H9 (cell line): ENCODE results near the gene TRMT11. TPM values are rescaled to one million over a fixed set of nuclear protein-coding genes. Genes with fewer than 3 reads are reported as not detected.
"Not testable (repeated sequence)": the region's sequence is repeated elsewhere in the genome, so short reads cannot be mapped to it uniquely, and the experiment has no call there.

Source experiments
- DNase-seq: peaks from one replicate; pipeline ENCODE4 v3.0.0-alpha.2; 2017
- H2AFZ ChIP-seq: one replicate; pipeline ENCODE4 v1.6.1; 2013; ENCODE audit warnings: mild to moderate bottlenecking, low read length, control low read depth, moderate library complexity
- H2AK5ac ChIP-seq: 2 replicates; pipeline ENCODE4 v1.6.1; 2013; ENCODE audit warnings: low read length, control low read depth, mixed read lengths; ENCODE audit not compliant: insufficient read length
- H2BK120ac ChIP-seq: one replicate; pipeline ENCODE4 v1.6.1; 2013; ENCODE audit warnings: low read depth, mild to moderate bottlenecking, low read length, control low read depth, inconsistent platforms; ENCODE audit not compliant: poor library complexity, severe bottlenecking
- H2BK12ac ChIP-seq: 2 replicates; pipeline ENCODE4 v1.6.1; 2013; ENCODE audit warnings: low read length, control low read depth, mixed read lengths, low read depth; ENCODE audit not compliant: insufficient read length
- H2BK15ac ChIP-seq: 2 replicates; pipeline ENCODE4 v1.6.1; 2013; ENCODE audit warnings: low read depth, low read length, control low read depth
- H2BK20ac ChIP-seq: one replicate; pipeline ENCODE4 v1.6.1; 2013; ENCODE audit warnings: low read depth, mild to moderate bottlenecking, low read length, control low read depth, inconsistent platforms; ENCODE audit not compliant: poor library complexity, severe bottlenecking
- H2BK5ac ChIP-seq: 2 replicates; pipeline ENCODE4 v1.6.1; 2013; ENCODE audit warnings: low read length, control low read depth, mixed read lengths; ENCODE audit not compliant: insufficient read length
- H3K14ac ChIP-seq: 2 replicates; pipeline ENCODE4 v1.6.1; 2013; ENCODE audit warnings: low read length, control low read depth; ENCODE audit not compliant: insufficient read depth
- H3K18ac ChIP-seq: 2 replicates; pipeline ENCODE4 v1.6.1; 2013; ENCODE audit warnings: low read depth, mild to moderate bottlenecking, mixed read lengths, low read length, control low read depth; ENCODE audit not compliant: insufficient read length
- H3K23ac ChIP-seq: 2 replicates; pipeline ENCODE4 v1.6.1; 2013; ENCODE audit warnings: low read length, control low read depth, mixed read lengths, low read depth; ENCODE audit not compliant: insufficient read length
- H3K23me2 ChIP-seq: 2 replicates; pipeline ENCODE4 v1.6.1; 2013; ENCODE audit warnings: low read depth, mild to moderate bottlenecking, mixed read lengths, low read length, control low read depth; ENCODE audit not compliant: insufficient read length, poor library complexity, severe bottlenecking
- H3K27ac ChIP-seq: 2 replicates; pipeline ENCODE4 v1.5.1; 2013; ENCODE audit warnings: low read length, control low read depth, mixed read lengths, low read depth; ENCODE audit not compliant: insufficient read length
- H3K27me3 ChIP-seq: 2 replicates; pipeline ENCODE4 v1.6.1; 2013; ENCODE audit warnings: low read length, control low read depth, inconsistent platforms; ENCODE audit not compliant: insufficient read depth
- H3K4ac ChIP-seq: 2 replicates; pipeline ENCODE4 v1.6.1; 2013; ENCODE audit warnings: low read depth, mild to moderate bottlenecking, control low read depth, inconsistent platforms, low read length, moderate library complexity
- H3K4me1 ChIP-seq: 2 replicates; pipeline ENCODE4 v1.6.1; 2013; ENCODE audit warnings: low read length, control low read depth, inconsistent platforms; ENCODE audit not compliant: insufficient read depth
- H3K4me2 ChIP-seq: 2 replicates; pipeline ENCODE4 v1.6.1; 2013; ENCODE audit warnings: low read length, control low read depth, mixed read lengths; ENCODE audit not compliant: insufficient read length, insufficient read depth
- H3K56ac ChIP-seq: 2 replicates; pipeline ENCODE4 v1.6.1; 2013; ENCODE audit warnings: low read depth, mild to moderate bottlenecking, mixed read lengths, low read length, control low read depth; ENCODE audit not compliant: insufficient read length
- H3K79me1 ChIP-seq: 2 replicates; pipeline ENCODE4 v1.6.1; 2013; ENCODE audit warnings: low read depth, mild to moderate bottlenecking, moderate library complexity, low read length, control low read depth, inconsistent platforms; ENCODE audit not compliant: insufficient read depth, poor library complexity, severe bottlenecking
- H3K79me2 ChIP-seq: 2 replicates; pipeline ENCODE4 v1.6.1; 2013; ENCODE audit warnings: low read length, control low read depth, inconsistent platforms; ENCODE audit not compliant: insufficient read depth
- H3K9ac ChIP-seq: 2 replicates; pipeline ENCODE4 v1.6.1; 2013; ENCODE audit warnings: low read length, control low read depth, mixed read lengths; ENCODE audit not compliant: insufficient read length; ENCODE audit errors: extremely low read depth
- H3K9me3 ChIP-seq: one replicate; pipeline ENCODE4 v1.6.1; 2013; ENCODE audit warnings: low read depth, low read length, inconsistent platforms; ENCODE audit not compliant: control insufficient read depth
- H3T11ph ChIP-seq: one replicate; pipeline ENCODE4 v1.6.1; 2013; ENCODE audit warnings: mild to moderate bottlenecking, low read length, control low read depth, inconsistent platforms
- H4K20me1 ChIP-seq: one replicate; pipeline ENCODE4 v1.6.1; 2013; ENCODE audit not compliant: control insufficient read depth, insufficient read length, insufficient read depth
- H4K5ac ChIP-seq: 2 replicates; pipeline ENCODE4 v1.6.1; 2013; ENCODE audit warnings: low read depth, mild to moderate bottlenecking, mixed read lengths, low read length, control low read depth; ENCODE audit not compliant: insufficient read length
- H4K8ac ChIP-seq: replicated peaks from 2 replicates; pipeline ENCODE4 v1.6.1; 2013; ENCODE audit warnings: low read length, control low read depth, mixed read lengths, low read depth; ENCODE audit not compliant: insufficient read length
- H4K91ac ChIP-seq: 2 replicates; pipeline ENCODE4 v1.6.1; 2013; ENCODE audit warnings: low read depth, mild to moderate bottlenecking, moderate library complexity, mixed read lengths, low read length, control low read depth; ENCODE audit not compliant: insufficient read length
- H3K27ac Mint-ChIP-seq, 3 experiments: 2 replicates in 2 of 3; 3 replicates in 1 of 3; pipeline ENCODE4 v1.8.0; 2020 to 2021; ENCODE audit warnings: mixed read lengths in 3 of 3, mild to moderate bottlenecking in 1 of 3, moderate library complexity in 1 of 3
- H3K27me3 Mint-ChIP-seq: 2 replicates; pipeline ENCODE4 v1.8.0; 2021; ENCODE audit warnings: low read depth, mild to moderate bottlenecking, moderate library complexity, mixed read lengths
- H3K36me3 Mint-ChIP-seq, 3 experiments: 2 replicates in 2 of 3; 3 replicates in 1 of 3; pipeline ENCODE4 v1.8.0; 2020 to 2021; ENCODE audit warnings: low read depth in 3 of 3, mixed read lengths in 3 of 3; ENCODE audit not compliant: insufficient read depth in 1 of 3
- H3K4me1 Mint-ChIP-seq, 2 experiments: 2 replicates each; pipeline ENCODE4 v1.8.0; 2020; ENCODE audit warnings: mixed read lengths in 2 of 2
- H3K4me3 Mint-ChIP-seq, 2 experiments: 2 replicates in 1 of 2; 3 replicates in 1 of 2; pipeline ENCODE4 v1.8.0; 2020 to 2021; ENCODE audit warnings: mild to moderate bottlenecking in 2 of 2, mixed read lengths in 2 of 2, moderate library complexity in 1 of 2
- H3K9me3 Mint-ChIP-seq, 2 experiments: 2 replicates in 1 of 2; 3 replicates in 1 of 2; pipeline ENCODE4 v1.8.0; 2020; ENCODE audit warnings: mild to moderate bottlenecking in 2 of 2, mixed read lengths in 2 of 2, moderate library complexity in 1 of 2
- CTCF ChIP-seq: fragments of 200-600 bp; sonication (generic); conservative IDR thresholded peaks from 3 replicates; pipeline ENCODE4 v1.8.0; 2021; ENCODE audit warnings: antibody characterized with exemption, mild to moderate bottlenecking
- WGBS: extraction: QIAGEN DNeasy Blood & Tissue Kit; methylation state at CpG from one replicate; pipeline ENCODE4 v1.1.7; 2013; ENCODE audit warnings: missing lambda C conversion rate, low lambda C conversion rate, mixed read lengths; ENCODE audit not compliant: insufficient read length; ENCODE audit errors: extremely low coverage; 5-methylcytosine and 5-hydroxymethylcytosine counted together
- total RNA-seq: library from RNA; stranded (reverse); gene quantifications from 2 replicates; pipeline ENCODE4 v1.2.1, GENCODE V29; 2021

TRMT11 gene
- total RNA-seq, 1 experiment from 2014 or later, result 31.1 TPM

- no peak overlapping the region for H3K56ac ChIP-seq
- H2BK5ac ChIP-seq, result no peak overlapping the region
- H3T11ph ChIP-seq, result no peak overlapping the region
- H3K27me3 ChIP-seq, result no peaks in the 10 kb centered on the region
- H3K36me3 Mint-ChIP-seq, result peaks cover 0 to 10% (median 3%) of the 10 kb centered on the region in 3 experiments; a peak in 5 of 7 replicates
- H3K9ac ChIP-seq, result no peak overlapping the region
- no peak overlapping the region for H3K4ac ChIP-seq
- peak overlapping the region in 1 of 3 experiments; percentile 27; a peak in 1 of 7 replicates for H3K27ac Mint-ChIP-seq
- no peak overlapping the region for H2BK20ac ChIP-seq
- H2BK15ac ChIP-seq, result no peak overlapping the region
- TF ChIP-seq CTCF, result no peak
- no peaks in the 10 kb centered on the region for H4K20me1 ChIP-seq
- DNase-seq, result no peak
- no peak overlapping the region for H3K27ac ChIP-seq
- H3K18ac ChIP-seq, result no peak overlapping the region
- H3K9me3 ChIP-seq, result no peaks in the 10 kb centered on the region
- no peak overlapping the region for H4K91ac ChIP-seq
- H2AFZ ChIP-seq, result no peak overlapping the region
- no peak overlapping the region for H2BK12ac ChIP-seq
- H3K23ac ChIP-seq, result no peak overlapping the region
- H3K4me1 ChIP-seq, result no peaks in the 10 kb centered on the region
- H3K79me2 ChIP-seq, result no peaks in the 10 kb centered on the region
- no peak overlapping the region for H4K5ac ChIP-seq
- no peak overlapping the region for H2AK5ac ChIP-seq
- H2BK120ac ChIP-seq, result no peak overlapping the region
- H3K9me3 Mint-ChIP-seq, result no peaks in the 10 kb centered on the region
- no peak overlapping the region for H3K4me3 Mint-ChIP-seq
- WGBS, result no CpG with 5 or more reads among the region's 5 CpGs
- H3K4me2 ChIP-seq, result no peak overlapping the region
- no peaks in the 10 kb centered on the region for H3K23me2 ChIP-seq
- H3K79me1 ChIP-seq, result no peaks in the 10 kb centered on the region
- no peak overlapping the region for H3K14ac ChIP-seq
- no peak overlapping the region for H4K8ac ChIP-seq
- no peaks in the 10 kb centered on the region for H3K27me3 Mint-ChIP-seq
- H3K4me1 Mint-ChIP-seq, result peaks cover 0 to 4% of the 10 kb centered on the region in 2 experiments; a peak in 1 of 4 replicates
These were observed 70.1 kb downstream of the TRMT11 start for GRCh38 chr6:126056355-126057004.

- H3K9me3 ChIP-seq, H3K27me3 ChIP-seq, H3K9ac ChIP-seq, H3K56ac ChIP-seq, H2AK5ac ChIP-seq, H3K4ac ChIP-seq, H3K27ac ChIP-seq, H3K79me2 ChIP-seq, DNase-seq, H2BK20ac ChIP-seq, H2AFZ ChIP-seq, H3K79me1 ChIP-seq, H3K4me3 Mint-ChIP-seq, H3K23ac ChIP-seq, H4K8ac ChIP-seq, H3K14ac ChIP-seq, H3K4me1 ChIP-seq, H2BK120ac ChIP-seq, H3K27ac Mint-ChIP-seq, H3T11ph ChIP-seq, H2BK12ac ChIP-seq, H3K9me3 Mint-ChIP-seq, H4K20me1 ChIP-seq, H3K27me3 Mint-ChIP-seq, H4K91ac ChIP-seq, H3K4me1 Mint-ChIP-seq, H3K36me3 Mint-ChIP-seq, H2BK15ac ChIP-seq, H2BK5ac ChIP-seq, H3K23me2 ChIP-seq, H3K18ac ChIP-seq, H4K5ac ChIP-seq, H3K4me2 ChIP-seq: not testable (repeated sequence)
- WGBS, result no CpG with 5 or more reads among the region's 3 CpGs
These were observed 71.7 kb downstream of the TRMT11 start for GRCh38 chr6:126058085-126058484.
